T-helper 17 cell (primary cell): ENCODE results near the gene PPM1M. TPM values are rescaled to one million over a fixed set of nuclear protein-coding genes. Genes with fewer than 3 reads are reported as not detected.

Source experiments
- ATAC-seq: fragments of 150-1000 bp; cut with Tn5 transposase; 2 replicates; pipeline ENCODE4 v1.10.0; 2021; ENCODE audit warnings: mild to moderate bottlenecking, moderate library complexity
- DNase-seq, 3 donors: peaks; one replicate each; pipeline versions ENCODE4 v3.0.0 to v3.0.0-alpha.2; 2020 to 2021
- H3K9me3 ChIP-seq: one replicate; pipeline ENCODE4 v1.7.0; 2013; ENCODE audit warnings: low read length, mild to moderate bottlenecking; ENCODE audit not compliant: control insufficient read depth, poor library complexity, severe bottlenecking
- H3K27ac Mint-ChIP-seq: one replicate; pipeline ENCODE4 v1.8.0; 2022; ENCODE audit warnings: mild to moderate bottlenecking, moderate library complexity, mixed read lengths
- H3K27me3 Mint-ChIP-seq: one replicate; pipeline ENCODE4 v1.8.0; 2022; ENCODE audit warnings: mixed read lengths
- H3K36me3 Mint-ChIP-seq: one replicate; pipeline ENCODE4 v1.8.0; 2022; ENCODE audit warnings: low read depth, mixed read lengths
- H3K4me1 Mint-ChIP-seq: one replicate; pipeline ENCODE4 v1.8.0; 2022; ENCODE audit warnings: mild to moderate bottlenecking, mixed read lengths
- H3K4me3 Mint-ChIP-seq: one replicate; pipeline ENCODE4 v1.8.0; 2022; ENCODE audit warnings: mild to moderate bottlenecking, moderate library complexity, mixed read lengths
- total RNA-seq, 4 donors: library from RNA in 2 of 4; stranded (reverse) in 2 of 4; gene quantifications; one replicate each; pipeline ENCODE4 v1.2.3 and lab custom pipeline; 2022 to 2026

PPM1M gene
- total RNA-seq, 2 donors from 2014 or later = 43.9 to 58.0 TPM

DNA sequence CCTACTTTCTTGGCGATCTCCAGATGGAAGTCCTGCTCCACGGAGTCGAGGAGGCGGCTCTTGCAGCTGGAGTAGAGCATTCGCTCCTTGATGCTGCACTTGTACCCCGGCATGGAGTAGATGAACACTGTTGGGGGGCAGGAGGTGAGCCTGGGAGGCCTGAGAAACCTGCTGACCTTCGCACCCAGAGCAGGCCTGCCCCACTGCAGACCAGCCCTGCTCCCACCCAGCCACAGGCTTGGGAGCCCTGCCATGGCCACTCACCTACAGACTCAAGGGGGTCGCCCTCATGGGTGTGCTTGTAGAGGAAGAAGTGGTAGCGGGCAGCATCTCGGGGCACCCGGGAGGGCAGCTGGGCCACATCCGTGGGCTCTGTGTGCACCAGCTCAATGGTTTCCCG, 15.9 kb upstream of the PPM1M start:
- no peaks in the 10 kb centered on the region for H3K9me3 ChIP-seq
- H3K36me3 Mint-ChIP-seq = peaks cover 2% of the 10 kb centered on the region
- H3K27ac Mint-ChIP-seq = peak overlapping the region; percentile 11

GRCh38 chr3:52230461-52230860, 15.1 kb upstream of the PPM1M start:
- ATAC-seq (no peak), DNase-seq (no peak)
- Mint-ChIP-seq H3K4me3 (peak overlapping the region; percentile 25), H3K36me3 (peaks cover 2% of the 10 kb centered on the region), H3K27ac (no peak overlapping the region), H3K27me3 (no peaks in the 10 kb centered on the region), H3K4me1 (peaks cover 36% of the 10 kb centered on the region)
- H3K9me3 ChIP-seq = no peaks in the 10 kb centered on the region

More for the DNA sequence above, 15.9 kb upstream of the PPM1M start:
- peaks cover 38% of the 10 kb centered on the region for H3K4me1 Mint-ChIP-seq
- DNase-seq (no peak), ATAC-seq (no peak)
- H3K4me3 Mint-ChIP-seq = no peak overlapping the region
- no peaks in the 10 kb centered on the region for H3K27me3 Mint-ChIP-seq

DNA sequence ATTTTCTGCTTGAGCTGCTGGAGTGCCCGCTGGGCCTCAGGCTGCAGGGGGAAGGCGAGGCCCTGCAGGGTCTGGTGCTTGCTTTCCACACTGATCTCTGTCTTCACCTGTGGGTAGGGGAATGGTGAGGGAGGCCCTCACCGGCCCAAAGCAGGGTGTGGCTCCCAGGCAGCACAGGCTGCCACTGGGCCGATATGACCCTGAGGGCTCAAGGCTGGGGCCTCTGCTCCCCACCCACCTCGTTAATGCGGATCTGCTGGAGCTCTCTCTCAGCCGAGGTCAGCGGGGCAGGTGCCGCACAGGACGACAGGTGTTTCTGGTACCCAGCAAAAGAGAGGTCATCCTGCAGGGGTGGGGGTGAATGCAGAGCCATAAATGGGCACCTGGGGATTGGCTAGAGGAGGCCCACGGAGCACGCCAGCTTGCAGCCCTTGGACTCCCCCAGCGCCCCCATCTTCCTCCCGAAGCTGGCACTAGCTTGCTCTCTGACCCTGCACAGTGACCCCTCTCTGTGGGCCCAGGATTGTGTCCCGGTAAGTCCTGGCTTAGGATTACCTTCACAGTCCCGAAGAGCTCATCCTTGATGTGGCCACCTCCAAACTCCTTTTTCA, 14.6 kb upstream of the PPM1M start:
- no peaks in the 10 kb centered on the region for H3K9me3 ChIP-seq
- peak overlapping the region; percentile 25 for H3K4me3 Mint-ChIP-seq
- H3K4me1 Mint-ChIP-seq = peaks cover 36% of the 10 kb centered on the region
- no peak for DNase-seq
- H3K27ac Mint-ChIP-seq = peak overlapping the region; percentile 79
- H3K36me3 Mint-ChIP-seq = peaks cover 2% of the 10 kb centered on the region
- ATAC-seq = no peak
- no peaks in the 10 kb centered on the region for H3K27me3 Mint-ChIP-seq

DNA sequence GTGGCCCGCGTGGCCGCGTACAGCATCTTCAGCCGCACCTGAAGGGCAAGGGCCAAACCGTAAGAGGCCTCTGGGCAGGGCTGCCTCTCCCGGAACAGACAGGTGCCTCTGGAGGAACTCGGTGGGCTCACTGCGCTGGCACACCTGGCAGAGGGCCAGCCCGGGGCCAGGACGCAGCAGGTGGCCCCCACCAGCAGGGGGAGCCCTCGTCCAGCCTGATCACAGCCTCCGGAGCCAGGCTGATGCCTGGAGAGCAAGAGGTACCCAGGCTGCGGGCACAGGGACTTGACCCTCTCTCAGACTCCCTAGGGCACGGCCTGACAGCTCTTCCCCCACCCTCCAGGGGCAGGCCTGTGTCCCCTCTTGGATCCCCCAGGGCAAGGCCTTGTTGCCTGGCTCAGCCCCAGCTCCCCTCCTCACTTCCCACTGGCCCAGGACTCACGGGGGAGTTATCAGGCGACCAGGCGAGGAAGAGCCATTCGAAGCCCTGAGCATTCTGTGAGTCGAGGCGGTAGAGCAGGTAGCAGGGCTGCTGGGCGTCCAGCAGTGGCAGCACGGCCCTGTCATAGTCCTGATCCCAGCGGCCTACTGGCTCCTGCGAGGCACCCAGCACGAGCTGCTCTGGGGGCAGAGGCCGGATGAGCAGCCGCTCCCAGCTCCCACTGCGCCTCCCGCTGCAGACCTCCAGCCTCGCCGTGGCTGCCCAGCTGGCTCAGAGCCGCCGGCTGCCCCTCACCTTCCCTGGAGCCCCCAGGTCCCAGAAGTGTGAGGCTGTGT, 13.9 kb upstream of the PPM1M start:
- peak; percentile 87 for ATAC-seq
- peak overlapping the region; percentile 79 for H3K27ac Mint-ChIP-seq
- peak; percentile 80 to 93 (median 91) for DNase-seq
- H3K9me3 ChIP-seq = no peaks in the 10 kb centered on the region
- H3K4me3 Mint-ChIP-seq = no peak overlapping the region
- no peaks in the 10 kb centered on the region for H3K27me3 Mint-ChIP-seq
- H3K4me1 Mint-ChIP-seq = peaks cover 33% of the 10 kb centered on the region
- peaks cover 2% of the 10 kb centered on the region for H3K36me3 Mint-ChIP-seq

GRCh38 chr3:52232279-52233107, 13.1 kb upstream of the PPM1M start:
- Mint-ChIP-seq H3K27me3 (no peaks in the 10 kb centered on the region), H3K4me1 (peaks cover 35% of the 10 kb centered on the region), H3K4me3 (no peak overlapping the region), H3K27ac (peak overlapping the region; percentile 79), H3K36me3 (no peaks in the 10 kb centered on the region)
- H3K9me3 ChIP-seq = no peaks in the 10 kb centered on the region
- ATAC-seq (no peak), DNase-seq (no peak)

DNA sequence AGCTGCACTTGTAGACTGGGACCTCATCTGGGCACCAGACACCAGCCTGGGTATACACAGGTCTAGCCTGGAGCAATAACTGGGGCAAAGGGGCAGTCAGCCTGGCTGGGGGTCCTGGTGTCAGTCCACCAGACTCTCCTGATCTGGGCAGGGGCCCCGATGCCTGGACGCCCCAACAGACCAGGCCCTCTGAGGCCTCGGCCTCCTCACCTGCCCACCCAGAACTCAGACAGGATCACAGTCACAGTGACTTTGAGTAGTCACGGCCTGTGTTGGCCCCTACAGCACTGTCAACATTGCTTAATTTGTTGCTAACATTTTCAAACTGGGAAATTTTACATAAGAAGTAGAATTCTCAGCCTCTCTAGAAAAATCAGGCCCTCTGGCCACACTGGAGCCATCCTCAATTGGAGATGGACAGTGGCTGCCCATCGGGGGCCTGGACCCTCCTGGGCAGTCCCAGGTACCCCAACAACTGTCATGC, 12.4 kb upstream of the PPM1M start:
- Mint-ChIP-seq H3K27ac (peak overlapping the region; percentile 79), H3K27me3 (no peaks in the 10 kb centered on the region), H3K4me3 (no peak overlapping the region), H3K4me1 (peaks cover 38% of the 10 kb centered on the region), H3K36me3 (no peaks in the 10 kb centered on the region)
- no peak for ATAC-seq
- no peak for DNase-seq
- no peaks in the 10 kb centered on the region for H3K9me3 ChIP-seq

DNA sequence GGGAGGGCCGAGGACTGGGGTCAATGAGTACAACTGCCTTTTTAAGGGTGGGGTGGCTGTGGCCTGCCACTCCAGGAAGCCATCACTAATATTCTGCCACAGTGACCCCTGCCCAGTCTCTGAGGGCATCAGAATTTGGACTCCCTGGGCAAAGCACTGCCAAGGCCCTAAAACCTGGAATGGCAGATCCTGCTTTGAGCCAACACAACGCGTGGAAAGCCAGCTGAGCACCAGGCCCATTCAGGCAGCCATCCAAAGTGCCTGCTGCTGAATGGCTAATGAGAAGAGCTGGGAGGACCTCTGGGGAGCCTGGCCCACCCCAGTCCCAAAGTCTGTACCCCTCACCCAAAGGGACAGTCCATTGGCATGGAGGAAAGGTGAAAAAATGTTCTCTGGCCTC, 11.6 kb upstream of the PPM1M start:
- no peak for DNase-seq
- no peak for ATAC-seq
- no peak overlapping the region for H3K4me3 Mint-ChIP-seq
- no peaks in the 10 kb centered on the region for H3K9me3 ChIP-seq
- H3K27ac Mint-ChIP-seq = peak overlapping the region; percentile 54
- H3K27me3 Mint-ChIP-seq = no peaks in the 10 kb centered on the region
- no peaks in the 10 kb centered on the region for H3K36me3 Mint-ChIP-seq
- H3K4me1 Mint-ChIP-seq = peaks cover 42% of the 10 kb centered on the region

GRCh38 chr3:52234516-52235447, 10.8 kb upstream of the PPM1M start:
- H3K36me3 Mint-ChIP-seq = peaks cover 2% of the 10 kb centered on the region
- no peak overlapping the region for H3K4me3 Mint-ChIP-seq
- no peaks in the 10 kb centered on the region for H3K9me3 ChIP-seq
- H3K27ac Mint-ChIP-seq = peak overlapping the region; percentile 95
- peaks cover 45% of the 10 kb centered on the region for H3K4me1 Mint-ChIP-seq
- H3K27me3 Mint-ChIP-seq = no peaks in the 10 kb centered on the region
- ATAC-seq = no peak
- no peak for DNase-seq

- no peaks in the 10 kb centered on the region for H3K9me3 ChIP-seq
- Mint-ChIP-seq H3K27ac (peak overlapping the region; percentile 95), H3K36me3 (peaks cover 2% of the 10 kb centered on the region), H3K4me1 (peaks cover 57% of the 10 kb centered on the region), H3K4me3 (peak overlapping the region; percentile 97), H3K27me3 (no peaks in the 10 kb centered on the region)
- DNase-seq = no peak
- ATAC-seq = no peak
These were observed 9.1 kb upstream of the PPM1M start for GRCh38 chr3:52236424-52236886.

- ATAC-seq (no peak), DNase-seq (no peak)
- H3K27ac Mint-ChIP-seq = peak overlapping the region; percentile 95
- H3K4me3 Mint-ChIP-seq = peak overlapping the region; percentile 97
- H3K4me1 Mint-ChIP-seq = peaks cover 54% of the 10 kb centered on the region
- H3K36me3 Mint-ChIP-seq = peaks cover 2% of the 10 kb centered on the region
- H3K27me3 Mint-ChIP-seq = no peaks in the 10 kb centered on the region
- H3K9me3 ChIP-seq = no peaks in the 10 kb centered on the region
These were observed 8.4 kb upstream of the PPM1M start for GRCh38 chr3:52237006-52237656.

DNA sequence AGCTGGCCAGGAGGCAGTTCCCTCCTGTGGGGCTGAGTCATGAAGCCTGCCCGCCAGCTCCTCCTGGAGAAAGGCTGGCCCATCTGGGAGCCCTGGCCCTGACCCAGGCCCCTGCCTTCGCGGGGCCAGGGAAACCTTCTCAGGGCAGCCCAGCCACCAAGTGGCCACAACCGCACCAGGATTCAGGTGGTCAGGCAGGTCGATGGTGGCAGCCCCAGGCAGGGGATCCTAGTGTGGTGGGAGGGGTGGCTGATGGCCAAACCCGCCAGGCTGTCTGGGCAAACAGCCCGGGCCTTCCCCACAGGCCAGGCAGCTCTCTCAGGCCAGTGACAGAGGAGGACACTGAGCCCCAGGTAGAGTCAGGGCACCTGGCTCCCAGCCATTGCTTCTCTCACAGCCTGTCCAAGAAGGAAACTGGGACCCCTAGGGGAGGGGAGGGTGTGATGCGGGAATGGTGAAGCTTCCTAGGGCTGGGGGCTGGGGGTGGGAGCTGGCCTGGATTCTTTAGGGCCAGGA, 7.8 kb upstream of the PPM1M start:
- no peaks in the 10 kb centered on the region for H3K27me3 Mint-ChIP-seq
- H3K36me3 Mint-ChIP-seq = peaks cover 2% of the 10 kb centered on the region
- no peaks in the 10 kb centered on the region for H3K9me3 ChIP-seq
- peak in 1 of 3 donors; percentile 4 for DNase-seq
- no peak for ATAC-seq
- peaks cover 51% of the 10 kb centered on the region for H3K4me1 Mint-ChIP-seq
- peak overlapping the region; percentile 97 for H3K4me3 Mint-ChIP-seq
- peak overlapping the region; percentile 95 for H3K27ac Mint-ChIP-seq
